Keratinocyte (primary cell): ENCODE measurements around the gene BCAS1. TPM values are rescaled to one million over a fixed set of nuclear protein-coding genes. Genes with fewer than 3 reads are reported as not detected.

ENCODE experiments used
- DNase-seq: peaks from one replicate; pipeline ENCODE4 v3.0.0-alpha.2; 2011; ENCODE audit warnings: low read depth, missing footprints, low spot score
- FAIRE-seq: peaks from 2 replicates; lab custom pipeline; 2011; peaks lifted over from hg19 to GRCh38; lab: Jason Lieb, UNC
- H2AFZ ChIP-seq: 2 replicates; pipeline ENCODE4 v1.6.0; 2012; ENCODE audit warnings: low read length, control low read depth, inconsistent platforms; ENCODE audit not compliant: control insufficient read depth
- H3K27ac ChIP-seq: 2 replicates; pipeline ENCODE4 v1.5.1; 2011; ENCODE audit warnings: low read length; ENCODE audit not compliant: control insufficient read depth, insufficient read depth
- H3K27me3 ChIP-seq: 3 replicates; pipeline ENCODE4 v1.6.0; 2011; ENCODE audit warnings: low read length; ENCODE audit not compliant: control insufficient read depth, insufficient read depth; ENCODE audit errors: extremely low read depth
- H3K36me3 ChIP-seq, 2 experiments: 2 replicates in 1 of 2; 3 replicates in 1 of 2; pipeline ENCODE4 v1.5.1; 2011; ENCODE audit warnings: low read length in 2 of 2, mild to moderate bottlenecking in 1 of 2; ENCODE audit not compliant: control insufficient read depth in 2 of 2, insufficient read depth in 2 of 2; ENCODE audit errors: extremely low read depth in 1 of 2
- H3K4me1 ChIP-seq: 3 replicates; pipeline ENCODE4 v1.5.1; 2011; ENCODE audit warnings: low read length; ENCODE audit not compliant: control insufficient read depth, insufficient read depth; ENCODE audit errors: extremely low read depth
- H3K4me2 ChIP-seq: 3 replicates; pipeline ENCODE4 v1.6.0; 2011; ENCODE audit warnings: low read depth, low read length; ENCODE audit not compliant: control insufficient read depth, insufficient read depth; ENCODE audit errors: extremely low read depth
- H3K4me3 ChIP-seq, 3 experiments: fragments of 200-600 bp in 1 of 3; sonication (generic) in 1 of 3; 2 replicates in 2 of 3; 3 replicates in 1 of 3; pipeline ENCODE4 v1.5.1; 2011 to 2016; ENCODE audit warnings: low read length in 3 of 3, mild to moderate bottlenecking in 3 of 3, control low read depth in 2 of 3, inconsistent platforms in 1 of 3, low read depth in 1 of 3, mixed read lengths in 1 of 3, mixed run types in 1 of 3, moderate library complexity in 1 of 3; ENCODE audit not compliant: control insufficient read depth in 2 of 3, insufficient read depth in 2 of 3; ENCODE audit errors: extremely low read depth in 1 of 3
- H3K79me2 ChIP-seq: 2 replicates; pipeline ENCODE4 v1.6.0; 2012; ENCODE audit warnings: low read length; ENCODE audit not compliant: control insufficient read depth, insufficient read depth
- H3K9ac ChIP-seq: 3 replicates; pipeline ENCODE4 v1.6.0; 2011; ENCODE audit warnings: low read length; ENCODE audit not compliant: control insufficient read depth, insufficient read depth; ENCODE audit errors: extremely low read depth
- H3K9me1 ChIP-seq: 3 replicates; pipeline ENCODE4 v1.6.0; 2011; ENCODE audit warnings: low read length; ENCODE audit not compliant: control insufficient read depth, insufficient read depth; ENCODE audit errors: extremely low read depth
- H3K9me3 ChIP-seq: 2 replicates; pipeline ENCODE4 v1.5.1; 2012; ENCODE audit warnings: low read depth, low read length; ENCODE audit not compliant: control insufficient read depth
- H4K20me1 ChIP-seq: 3 replicates; pipeline ENCODE4 v1.6.0; 2011; ENCODE audit warnings: low read length; ENCODE audit not compliant: control insufficient read depth, insufficient read depth; ENCODE audit errors: extremely low read depth
- EZH2 ChIP-seq: IDR thresholded peaks from one replicate; pipeline ENCODE4 v1.6.1; 2012; ENCODE audit warnings: inconsistent platforms, mild to moderate bottlenecking, low read length, moderate library complexity
- dilution Hi-C: fragments of 300-500 bp; cut with MboI; formaldehyde crosslinking; loops from one replicate; pipeline ENCODE4 v1.7.0; 2020; ENCODE audit warnings: low sequenced_read_pairs; ENCODE audit not compliant: extremely low pct_ligation_motif_present
- polyA plus RNA-seq, 5 experiments: library from polyadenylated mRNA; depleted of rRNA in 3 of 5; stranded (reverse) in 3 of 5; stranded (forward) in 1 of 5; unstranded in 1 of 5; fragments of >200 nt; gene quantifications; 1 replicate in 1 of 5; 2 replicates in 3 of 5; 3 replicates in 1 of 5; pipeline versions ENCODE4 v1.2.1 to v1.2.3, GENCODE V29; 2011 to 2012; ENCODE audit warnings: missing spikeins in 2 of 5, low read depth in 1 of 5, low replicate concordance in 1 of 5
- TF ChIP-seq, protein P1 (sequence below), 3 experiments: IDR thresholded peaks in 1 of 3; conservative IDR thresholded peaks in 1 of 3; optimal IDR thresholded peaks in 1 of 3; 2 replicates in 2 of 3; 3 replicates in 1 of 3; pipeline versions ENCODE3 to v1.5.1; 2011; ENCODE audit warnings: low read length in 3 of 3, mild to moderate bottlenecking in 3 of 3, moderate library complexity in 2 of 3, control low read depth in 1 of 3, inconsistent platforms in 1 of 3; ENCODE audit not compliant: insufficient read depth in 2 of 3; ENCODE audit errors: extremely low read depth in 1 of 3

The BCAS1 gene
- polyA plus RNA-seq, 1 donor (not counting 4 experiments of a cell fraction or from before 2014, with no cell fraction given): not detected

DNA sequence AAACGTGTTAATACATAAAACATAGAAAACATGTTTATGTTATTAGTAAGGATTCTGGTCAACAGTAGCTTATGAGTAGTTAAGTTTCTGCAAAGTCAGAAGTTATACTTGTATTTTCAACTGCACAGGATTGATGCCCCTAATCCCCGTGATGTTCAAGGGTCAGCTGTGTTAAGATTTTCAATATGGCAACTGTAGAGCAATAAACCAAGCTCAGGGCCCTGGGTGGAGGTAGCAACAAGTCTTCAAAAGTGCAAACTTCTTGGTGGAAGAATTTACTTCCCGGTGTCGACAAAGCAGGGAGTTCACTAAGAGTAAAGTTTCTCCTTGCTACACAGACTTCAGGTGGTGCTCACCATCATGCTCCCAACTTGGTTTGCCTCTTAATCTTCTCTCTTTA lies 4.1 kb upstream of the BCAS1 start:
- DNase-seq (no peak), FAIRE-seq (no peak)
- Histone ChIP-seq H3K27ac (no peak overlapping the region), H3K4me2 (no peak overlapping the region), H3K27me3 (no peaks in the 10 kb centered on the region), H3K4me3 (no peak overlapping the region), H3K4me1 (no peaks in the 10 kb centered on the region), H3K9ac (no peak overlapping the region), H3K79me2 (no peaks in the 10 kb centered on the region), H3K36me3 (no peaks in the 10 kb centered on the region), H4K20me1 (no peaks in the 10 kb centered on the region), H3K9me1 (no peaks in the 10 kb centered on the region), H2AFZ (no peak overlapping the region), H3K9me3 (no peaks in the 10 kb centered on the region)
- dilution Hi-C loops: no loop called here
- TF ChIP-seq, protein P1, sequence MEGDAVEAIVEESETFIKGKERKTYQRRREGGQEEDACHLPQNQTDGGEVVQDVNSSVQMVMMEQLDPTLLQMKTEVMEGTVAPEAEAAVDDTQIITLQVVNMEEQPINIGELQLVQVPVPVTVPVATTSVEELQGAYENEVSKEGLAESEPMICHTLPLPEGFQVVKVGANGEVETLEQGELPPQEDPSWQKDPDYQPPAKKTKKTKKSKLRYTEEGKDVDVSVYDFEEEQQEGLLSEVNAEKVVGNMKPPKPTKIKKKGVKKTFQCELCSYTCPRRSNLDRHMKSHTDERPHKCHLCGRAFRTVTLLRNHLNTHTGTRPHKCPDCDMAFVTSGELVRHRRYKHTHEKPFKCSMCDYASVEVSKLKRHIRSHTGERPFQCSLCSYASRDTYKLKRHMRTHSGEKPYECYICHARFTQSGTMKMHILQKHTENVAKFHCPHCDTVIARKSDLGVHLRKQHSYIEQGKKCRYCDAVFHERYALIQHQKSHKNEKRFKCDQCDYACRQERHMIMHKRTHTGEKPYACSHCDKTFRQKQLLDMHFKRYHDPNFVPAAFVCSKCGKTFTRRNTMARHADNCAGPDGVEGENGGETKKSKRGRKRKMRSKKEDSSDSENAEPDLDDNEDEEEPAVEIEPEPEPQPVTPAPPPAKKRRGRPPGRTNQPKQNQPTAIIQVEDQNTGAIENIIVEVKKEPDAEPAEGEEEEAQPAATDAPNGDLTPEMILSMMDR (optimal IDR thresholded peaks at IDR 0.05 in 1 of 3, IDR thresholded peaks at IDR 0.05 in 1 of 3, conservative IDR thresholded peaks at IDR 0.05 in 1 of 3; ENCODE audit: extremely low read depth in 1 of 3, insufficient read depth in 2 of 3, low read length in 3 of 3): no peak
- no peak for TF ChIP-seq EZH2

DNA sequence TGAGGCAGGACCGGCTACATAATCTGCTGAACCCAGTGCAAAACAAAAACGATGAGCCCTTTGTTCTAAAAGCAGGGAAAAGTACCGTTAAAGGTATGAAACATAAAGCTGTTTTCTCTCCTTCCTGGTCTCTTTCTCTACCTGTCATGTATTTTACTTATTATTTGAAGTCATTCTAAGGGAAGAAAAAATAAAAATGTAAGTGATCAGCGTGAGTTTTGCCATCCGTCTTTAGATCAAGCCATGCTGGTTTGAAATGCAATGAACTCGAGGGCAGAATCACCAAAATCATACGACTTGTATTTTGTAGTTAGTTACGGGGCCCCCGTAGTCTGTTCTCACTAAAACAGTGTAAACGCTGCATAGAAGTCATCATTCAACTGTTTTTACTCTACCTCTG lies 2.9 kb upstream of the BCAS1 start:
- no peaks in the 10 kb centered on the region for H3K9me3 ChIP-seq
- no peak overlapping the region for H2AFZ ChIP-seq
- no peak overlapping the region for H3K4me3 ChIP-seq
- dilution Hi-C loops: no loop called here
- DNase-seq (no peak), FAIRE-seq (no peak)
- H3K4me2 ChIP-seq: no peak overlapping the region
- TF ChIP-seq, protein P1 (optimal IDR thresholded peaks at IDR 0.05 in 1 of 3, IDR thresholded peaks at IDR 0.05 in 1 of 3, conservative IDR thresholded peaks at IDR 0.05 in 1 of 3; ENCODE audit: extremely low read depth in 1 of 3, insufficient read depth in 2 of 3, low read length in 3 of 3): no peak
- TF ChIP-seq EZH2: no peak
- H3K27me3 ChIP-seq: no peaks in the 10 kb centered on the region
- H3K9ac ChIP-seq: no peak overlapping the region
- H4K20me1 ChIP-seq: no peaks in the 10 kb centered on the region
- no peaks in the 10 kb centered on the region for H3K9me1 ChIP-seq
- no peaks in the 10 kb centered on the region for H3K4me1 ChIP-seq
- no peak overlapping the region for H3K27ac ChIP-seq
- no peaks in the 10 kb centered on the region for H3K79me2 ChIP-seq
- H3K36me3 ChIP-seq: no peaks in the 10 kb centered on the region
